Measurements from ENCODE around the gene MYBPC3. TPM values are rescaled to one million over a fixed set of nuclear protein-coding genes. Genes with fewer than 3 reads are reported as not detected.

The MYBPC3 gene
- total and polyA plus RNA-seq, 12 donors: 484 to 3,138 (median 2,423) TPM

DNA sequence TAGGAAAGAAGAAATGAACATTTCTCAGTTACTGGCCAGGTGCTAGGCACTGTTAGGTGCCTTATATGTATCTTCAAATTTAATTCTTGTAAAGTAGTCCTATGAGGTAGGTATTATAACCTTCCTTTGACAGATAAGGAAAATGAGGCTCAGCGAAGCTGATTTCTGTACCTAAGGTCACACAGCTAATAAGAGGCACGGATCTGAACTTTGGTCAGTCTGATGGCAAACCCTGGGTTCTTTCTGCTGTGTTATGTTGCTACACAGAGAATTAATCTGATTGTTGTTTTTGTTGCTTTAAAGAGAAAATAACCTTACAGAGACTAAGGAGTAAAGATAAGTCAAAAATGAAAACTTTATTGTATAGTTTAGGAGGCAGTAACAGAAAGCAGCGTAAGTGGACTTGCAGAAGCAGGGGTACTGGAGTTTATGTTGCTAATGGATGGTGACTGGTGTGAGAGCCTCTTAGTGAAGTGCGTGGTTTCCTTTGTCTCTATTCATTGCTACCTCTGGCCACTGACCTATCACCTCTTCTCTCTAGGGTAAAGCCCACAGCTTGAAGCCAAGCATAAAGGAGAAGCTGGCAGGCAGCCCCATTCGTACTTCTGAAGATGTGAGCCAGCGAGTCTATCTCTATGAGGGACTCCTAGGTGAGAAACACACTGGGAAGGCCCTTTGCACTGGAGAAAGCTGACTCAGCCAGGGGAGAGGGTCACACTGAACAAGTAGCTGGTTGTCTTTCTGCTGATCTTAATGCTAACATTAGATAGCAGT, 44.3 kb downstream of the MYBPC3 start:
- Histone ChIP-seq H3K4me3 (no peak overlapping the region), H3K27ac (no peak overlapping the region), H3K9me3 (peaks cover 0 to 5% (median 0%) of the 10 kb centered on the region in 11 donors), H3K36me3 (peaks cover 0 to 99% (median 0%) of the 10 kb centered on the region in 9 donors), H3K27me3 (no peaks in the 10 kb centered on the region), H3K4me1 (peaks cover 6 to 26% (median 13%) of the 10 kb centered on the region in 9 donors)
- WGBS, 2 donors: 86 to 91% methylated on average over 6 of the region's 6 CpGs
- DNase-seq (no peak), ATAC-seq (no peak)
- intact Hi-C loops (cut with DNase I): loop anchor here in 1 of 10 donors (5.0 kb wide), 1 partner anchor 36 kb away; the partner anchor contains the start of gene MADD
- TF ChIP-seq, protein P1, sequence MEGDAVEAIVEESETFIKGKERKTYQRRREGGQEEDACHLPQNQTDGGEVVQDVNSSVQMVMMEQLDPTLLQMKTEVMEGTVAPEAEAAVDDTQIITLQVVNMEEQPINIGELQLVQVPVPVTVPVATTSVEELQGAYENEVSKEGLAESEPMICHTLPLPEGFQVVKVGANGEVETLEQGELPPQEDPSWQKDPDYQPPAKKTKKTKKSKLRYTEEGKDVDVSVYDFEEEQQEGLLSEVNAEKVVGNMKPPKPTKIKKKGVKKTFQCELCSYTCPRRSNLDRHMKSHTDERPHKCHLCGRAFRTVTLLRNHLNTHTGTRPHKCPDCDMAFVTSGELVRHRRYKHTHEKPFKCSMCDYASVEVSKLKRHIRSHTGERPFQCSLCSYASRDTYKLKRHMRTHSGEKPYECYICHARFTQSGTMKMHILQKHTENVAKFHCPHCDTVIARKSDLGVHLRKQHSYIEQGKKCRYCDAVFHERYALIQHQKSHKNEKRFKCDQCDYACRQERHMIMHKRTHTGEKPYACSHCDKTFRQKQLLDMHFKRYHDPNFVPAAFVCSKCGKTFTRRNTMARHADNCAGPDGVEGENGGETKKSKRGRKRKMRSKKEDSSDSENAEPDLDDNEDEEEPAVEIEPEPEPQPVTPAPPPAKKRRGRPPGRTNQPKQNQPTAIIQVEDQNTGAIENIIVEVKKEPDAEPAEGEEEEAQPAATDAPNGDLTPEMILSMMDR (IDR thresholded peaks at IDR 0.05): no peak

- TF ChIP-seq, protein P1 (IDR thresholded peaks at IDR 0.05): no peak
- no peak for ATAC-seq
- peak overlapping the region in 9 of 10 donors; percentile 49 to 86 (median 75) for H3K27ac ChIP-seq
- 89 to 100% methylated on average over 1 of the region's 1 CpG for WGBS, 2 donors
- H3K4me3 ChIP-seq: no peak overlapping the region
- H3K9me3 ChIP-seq: peaks cover 0 to 22% (median 4%) of the 10 kb centered on the region in 11 donors
- no peak for DNase-seq
- peaks cover 0 to 99% (median 0%) of the 10 kb centered on the region in 9 donors for H3K36me3 ChIP-seq
- H3K27me3 ChIP-seq: no peaks in the 10 kb centered on the region
- intact Hi-C loops (cut with DNase I): loop anchor here in 1 of 10 donors (5.0 kb wide), 1 partner anchor 34 kb away; the partner anchor contains the start of gene MADD
- peaks cover 6 to 26% (median 13%) of the 10 kb centered on the region in 9 donors for H3K4me1 ChIP-seq
Measured at GRCh38 chr11:47306484-47306844, 46.0 kb downstream of the MYBPC3 start.

DNA sequence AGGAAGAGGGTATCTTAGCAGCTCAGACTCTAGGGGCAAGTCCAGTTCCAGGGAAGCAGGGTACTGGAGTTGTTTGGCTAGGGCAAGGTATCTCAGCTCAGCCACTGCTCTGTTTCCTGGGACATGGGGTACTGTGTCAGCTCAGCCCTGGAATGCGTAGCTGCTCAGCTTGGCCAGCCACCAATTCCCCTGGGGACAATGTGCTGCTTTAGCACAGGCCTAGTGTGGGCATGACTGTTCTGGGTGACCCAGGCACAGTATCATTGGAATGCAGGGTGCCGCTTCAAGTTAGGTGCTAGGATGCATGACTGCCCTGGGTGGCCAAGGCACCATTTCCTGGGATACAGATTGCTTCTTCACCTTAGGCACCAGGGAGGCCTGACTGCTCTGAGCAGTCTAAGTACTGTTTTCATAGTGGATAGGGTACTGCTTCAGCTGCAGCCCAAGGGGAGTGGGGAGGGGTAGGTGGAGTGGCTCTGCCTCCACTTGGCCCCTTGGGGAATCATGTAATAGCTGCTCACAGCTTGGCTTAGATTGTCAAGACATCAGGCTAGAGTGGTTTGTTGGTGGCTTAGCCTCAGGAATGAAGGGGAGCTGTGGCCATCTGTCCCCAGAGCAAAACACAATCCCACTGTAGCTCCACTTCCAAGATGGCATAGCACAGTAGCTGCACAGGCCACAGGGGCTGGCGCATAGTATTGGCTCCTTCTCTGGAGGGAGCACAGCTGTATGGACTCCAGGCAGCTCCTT, 46.6 kb downstream of the MYBPC3 start:
- TF ChIP-seq, protein P1 (IDR thresholded peaks at IDR 0.05): no peak
- DNase-seq (peak; percentile 65 to 74), ATAC-seq (peak; percentile 90 to 98 (median 96))
- peaks cover 6 to 26% (median 13%) of the 10 kb centered on the region in 9 donors for H3K4me1 ChIP-seq
- peak overlapping the region; percentile 18 to 86 (median 74) for H3K27ac ChIP-seq
- peaks cover 0 to 99% (median 0%) of the 10 kb centered on the region in 9 donors for H3K36me3 ChIP-seq
- WGBS, 2 donors: 63 to 73% methylated on average over 3 of the region's 3 CpGs
- no peak overlapping the region for H3K4me3 ChIP-seq
- intact Hi-C loops (cut with DNase I): loop anchor here in 2 of 10 donors (1.0 to 5.0 kb wide), 2 partner anchors 18 to 34 kb away; partner anchors contain the start of gene MADD (in 1 of the 2)
- H3K27me3 ChIP-seq: no peaks in the 10 kb centered on the region
- H3K9me3 ChIP-seq: peaks cover 0 to 22% (median 4%) of the 10 kb centered on the region in 11 donors

DNA sequence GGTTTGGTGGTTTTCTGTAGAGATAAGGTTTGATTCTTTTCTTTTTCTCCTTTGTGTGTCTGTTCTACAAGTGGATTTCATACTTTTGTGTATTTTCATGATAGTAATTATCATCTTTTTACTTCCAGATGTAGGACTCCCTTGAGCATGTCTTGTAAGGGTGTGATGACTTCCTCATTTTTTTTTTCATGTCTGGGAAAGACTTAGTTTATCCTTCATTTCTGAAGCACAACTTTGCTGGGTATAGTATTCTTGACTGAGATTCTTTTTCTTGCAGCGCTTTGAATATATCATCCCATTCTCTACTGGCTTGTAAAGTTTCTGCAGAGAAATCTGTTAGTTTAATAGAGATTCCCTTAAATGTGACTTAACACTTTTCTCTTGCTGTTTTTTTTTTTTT, 49.6 kb downstream of the MYBPC3 start:
- Histone ChIP-seq H3K27ac (no peak overlapping the region), H3K4me3 (no peak overlapping the region), H3K36me3 (peaks cover 0 to 99% (median 7%) of the 10 kb centered on the region in 9 donors), H3K4me1 (peaks cover 6 to 26% (median 13%) of the 10 kb centered on the region in 9 donors), H3K9me3 (peaks cover 0 to 44% (median 16%) of the 10 kb centered on the region in 11 donors), H3K27me3 (no peaks in the 10 kb centered on the region)
- ATAC-seq: no peak
- intact Hi-C loops (cut with DNase I): no loop called here
- DNase-seq: no peak
- TF ChIP-seq, protein P1 (IDR thresholded peaks at IDR 0.05): no peak
- 95 to 98% methylated on average over 1 of the region's 1 CpG for WGBS, 2 donors
